NCI-H187 treated with DMSO at 0.1 percent for 48 hours (cell line): ENCODE measurements around the gene NEK3.
"Not testable (repeated sequence)": the region's sequence is repeated elsewhere in the genome, so short reads cannot be mapped to it uniquely, and the experiment has no call there.

Experiments
- DNase-seq: peaks from one replicate; lab custom pipeline; 2025; lab: John Stamatoyannopoulos, UW

NEK3 gene

DNA sequence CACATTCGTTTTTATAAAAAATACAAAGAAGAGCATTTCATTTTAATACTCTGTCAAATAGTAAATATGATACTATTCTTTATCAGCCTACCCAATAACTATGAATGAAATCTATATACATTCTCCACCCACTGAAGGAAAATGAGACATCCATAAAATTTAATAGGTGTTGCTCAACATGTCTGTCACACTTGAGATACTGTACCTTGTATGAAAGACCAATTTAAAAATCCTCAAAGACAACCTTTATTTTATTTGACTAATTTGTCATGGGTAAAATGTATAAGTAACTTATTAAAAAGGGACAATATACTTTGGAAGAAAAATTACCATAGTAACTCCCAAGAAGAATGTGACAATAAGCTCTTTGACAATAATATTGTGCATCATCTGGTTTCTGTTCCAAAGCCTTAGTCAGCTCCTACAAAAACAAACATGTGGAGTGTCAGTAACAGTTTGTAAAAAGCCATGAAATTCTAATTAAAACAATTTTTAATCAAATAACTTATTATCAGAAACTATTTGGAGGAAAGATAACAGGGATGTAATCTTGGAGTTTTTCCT is 11.5 kb upstream of the NEK3 start:
- not testable (repeated sequence) for DNase-seq

DNA sequence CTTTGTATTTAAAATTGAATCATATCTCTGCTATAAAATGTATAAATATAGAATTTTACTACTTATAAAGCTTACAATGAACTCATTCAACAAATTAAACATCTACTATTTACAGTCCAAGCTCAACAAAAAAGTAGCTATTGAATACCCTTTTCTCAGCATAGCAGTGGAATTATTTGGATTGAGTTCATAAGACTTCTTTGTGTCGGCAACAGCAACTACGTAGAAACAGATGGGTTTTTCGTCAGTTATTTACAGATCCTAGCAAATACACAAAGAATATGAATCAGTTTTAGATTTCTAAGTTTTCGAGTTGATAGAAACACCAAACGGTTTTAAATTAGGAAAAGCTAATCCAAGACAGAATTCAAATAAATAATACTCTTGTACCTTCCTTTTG is 10.4 kb upstream of the NEK3 start:
- no peak for DNase-seq

DNA sequence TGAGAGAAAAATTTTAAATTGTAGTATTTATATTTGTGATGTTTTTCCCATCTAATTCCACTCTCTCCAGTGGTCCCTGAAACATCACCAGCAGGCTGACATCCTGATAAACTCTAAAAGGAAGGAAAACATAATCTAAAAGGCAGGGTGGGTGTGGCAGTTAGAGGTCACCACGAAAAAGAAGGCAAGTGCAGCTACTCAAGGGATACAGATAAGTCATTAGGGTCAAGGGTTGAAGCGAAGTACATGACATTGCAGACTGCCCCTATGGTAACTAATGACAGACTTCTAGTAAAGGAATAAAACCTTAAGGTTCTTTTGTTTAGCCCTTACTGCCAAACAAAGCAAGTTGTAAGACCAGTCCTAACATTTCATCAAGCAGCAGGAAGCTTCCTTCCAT is 6.0 kb upstream of the NEK3 start:
- no peak for DNase-seq

DNA sequence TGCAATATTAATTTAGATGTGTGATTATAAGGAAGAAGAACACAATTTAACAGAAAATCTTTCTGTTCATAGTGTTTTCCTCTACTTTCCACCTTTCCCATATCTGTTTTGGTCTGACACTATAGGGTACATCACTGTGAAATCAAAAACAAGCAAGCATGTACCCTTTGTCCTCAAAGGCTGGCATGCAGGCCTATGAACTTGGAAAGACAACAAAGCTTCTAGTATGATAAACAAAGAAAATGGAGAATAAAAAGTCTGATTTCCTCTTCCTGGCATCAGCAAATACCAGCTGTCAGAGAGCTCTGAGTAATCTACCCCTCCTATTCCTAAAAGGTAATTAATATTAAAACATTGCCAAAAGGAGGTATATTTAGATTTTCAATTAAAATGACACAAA is 5.6 kb upstream of the NEK3 start:
- DNase-seq, result no peak

DNA sequence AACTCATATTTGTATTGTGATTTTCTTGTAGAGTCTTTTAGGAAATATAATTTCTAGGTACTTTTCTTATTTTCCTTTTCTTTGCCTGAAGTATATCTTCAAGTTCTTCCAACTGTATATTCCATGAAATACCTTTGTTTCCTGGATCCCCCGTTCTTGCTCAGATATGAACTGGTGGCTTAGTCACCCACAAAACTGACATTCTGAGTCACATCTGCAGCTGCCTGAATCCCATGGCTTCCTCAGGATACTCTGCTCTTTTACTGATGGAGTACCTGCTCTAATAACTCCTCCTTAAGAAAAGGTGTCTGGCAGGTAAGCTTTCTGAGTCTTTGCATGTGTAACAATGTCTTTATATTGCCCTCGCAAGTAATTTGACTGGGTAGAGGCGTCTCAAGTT is 4.5 kb upstream of the NEK3 start:
- DNase-seq, result not testable (repeated sequence)

DNA sequence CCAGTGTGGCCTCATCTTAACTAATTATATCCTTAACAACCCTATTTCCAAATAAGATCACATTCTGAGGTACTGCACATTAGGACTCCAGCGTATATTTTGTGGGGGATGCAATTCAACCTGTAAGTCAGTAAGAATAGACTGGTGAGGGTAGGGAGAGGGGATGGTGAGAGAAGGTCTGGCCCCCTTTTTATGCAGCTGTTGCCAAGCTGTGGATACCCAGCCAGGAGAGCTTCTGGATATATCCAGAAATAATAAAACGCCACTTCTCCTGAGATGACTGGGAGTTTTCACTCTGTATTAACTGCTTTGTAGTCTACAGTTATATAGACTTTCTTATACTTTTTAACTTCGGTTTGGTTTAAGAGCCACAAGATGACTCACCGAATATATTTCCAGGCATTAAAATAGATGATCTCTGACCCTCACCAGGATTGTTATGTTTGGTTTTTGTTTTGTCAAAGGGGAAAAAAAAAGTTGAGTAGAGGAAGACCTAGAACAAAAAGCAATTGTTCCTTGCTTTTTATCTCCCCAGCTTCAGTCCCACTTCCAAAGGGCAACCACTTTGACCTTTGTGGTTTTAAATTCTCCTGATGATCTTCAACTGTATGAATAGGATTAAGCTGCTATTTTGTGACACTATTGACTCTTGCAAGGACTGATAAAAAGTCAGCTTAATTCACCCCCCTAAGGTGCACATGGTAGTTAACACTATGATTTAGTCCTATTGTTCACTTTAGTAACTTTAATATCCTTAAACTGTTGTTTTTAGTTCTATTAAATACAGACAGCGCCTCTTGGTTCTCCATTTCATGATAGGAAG is 3.1 kb upstream of the NEK3 start:
- DNase-seq, result no peak

DNA sequence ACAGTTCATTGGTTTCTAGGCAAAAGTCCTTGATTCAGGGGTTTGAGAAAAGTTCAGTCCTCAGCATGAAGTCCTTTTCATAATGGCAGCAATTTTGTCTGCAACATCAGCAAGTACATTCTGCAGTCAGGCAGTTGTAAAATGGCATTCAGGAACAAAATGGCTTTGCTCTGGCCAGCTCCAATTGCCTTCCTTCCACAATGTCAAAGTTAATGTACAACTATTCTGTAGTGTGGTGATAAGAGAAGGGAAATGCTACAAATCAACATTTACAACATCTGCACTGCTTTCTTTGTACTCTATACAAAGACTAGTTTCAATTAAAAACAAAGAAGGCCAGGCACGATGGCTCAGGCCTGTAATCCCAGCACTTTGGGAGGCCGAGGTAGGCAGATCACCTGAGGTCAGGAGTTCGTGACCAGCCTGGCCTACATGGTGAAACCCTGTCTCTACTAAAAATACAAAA is 1.8 kb upstream of the NEK3 start:
- DNase-seq, result no peak

DNA sequence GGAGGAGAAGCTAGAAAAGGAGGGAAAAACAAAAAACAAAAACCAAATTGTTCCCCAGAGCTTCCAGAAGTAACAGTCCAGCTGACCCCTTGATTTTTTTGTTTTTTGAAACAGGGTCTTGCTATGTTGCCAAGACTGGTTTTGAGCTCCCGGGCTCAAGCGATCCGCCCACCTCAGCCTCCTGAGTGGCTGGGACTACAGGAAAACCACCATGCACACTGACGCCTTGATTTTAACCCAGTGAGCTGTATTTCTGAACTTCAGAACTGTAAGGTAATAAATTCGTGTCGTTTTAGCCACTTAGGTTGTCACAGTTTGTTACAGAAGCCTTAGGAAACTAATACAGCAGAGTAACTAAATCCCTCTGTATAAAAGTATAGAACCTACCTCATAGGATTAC is 1.1 kb upstream of the NEK3 start:
- DNase-seq, result no peak

DNA sequence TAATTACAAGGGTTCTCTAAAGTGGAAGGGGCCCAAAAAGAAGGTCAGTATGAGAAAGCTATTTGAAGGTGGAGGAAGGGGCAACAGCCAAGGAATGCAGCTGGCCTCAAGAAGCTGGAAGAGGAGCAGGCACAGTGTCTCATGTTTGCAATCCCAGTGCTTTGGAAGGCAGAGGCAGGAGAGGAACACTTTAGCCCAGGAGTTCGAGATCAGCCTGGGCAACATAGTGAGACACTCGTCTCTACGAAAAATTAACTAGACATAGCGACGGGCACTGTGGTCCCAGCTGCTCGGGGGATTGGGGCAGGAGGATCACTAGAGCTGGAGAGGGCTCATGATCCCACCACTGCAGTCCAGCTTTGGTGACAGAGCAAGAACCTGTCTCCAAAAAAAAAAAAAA is 656 bp upstream of the NEK3 start:
- DNase-seq, result no peak

DNA sequence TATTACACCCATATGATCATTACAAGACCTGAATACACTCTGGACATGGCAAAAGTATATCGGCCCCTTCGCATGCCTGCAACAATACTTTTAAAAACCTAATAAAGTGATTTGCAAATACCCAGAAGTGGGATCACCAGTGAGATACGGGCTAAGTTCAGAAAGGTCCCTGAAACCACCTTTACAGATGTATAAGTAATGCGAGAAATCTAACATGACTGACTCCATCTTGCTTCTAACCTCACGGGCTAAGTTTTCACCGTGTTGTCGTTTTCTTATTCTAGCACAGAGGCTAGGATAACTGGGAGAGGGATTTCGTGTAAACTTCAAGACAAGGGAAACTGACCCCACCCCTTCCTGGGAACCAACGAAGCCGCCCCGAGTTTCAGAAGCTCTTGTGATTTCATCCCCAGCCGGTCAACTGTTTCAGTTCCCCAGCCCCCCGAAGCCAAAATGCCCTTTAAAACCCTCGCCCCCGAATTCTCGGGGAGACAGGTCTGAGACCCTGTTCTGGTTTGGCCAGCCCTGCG is 703 bp downstream of the NEK3 start:
- no peak for DNase-seq

DNA sequence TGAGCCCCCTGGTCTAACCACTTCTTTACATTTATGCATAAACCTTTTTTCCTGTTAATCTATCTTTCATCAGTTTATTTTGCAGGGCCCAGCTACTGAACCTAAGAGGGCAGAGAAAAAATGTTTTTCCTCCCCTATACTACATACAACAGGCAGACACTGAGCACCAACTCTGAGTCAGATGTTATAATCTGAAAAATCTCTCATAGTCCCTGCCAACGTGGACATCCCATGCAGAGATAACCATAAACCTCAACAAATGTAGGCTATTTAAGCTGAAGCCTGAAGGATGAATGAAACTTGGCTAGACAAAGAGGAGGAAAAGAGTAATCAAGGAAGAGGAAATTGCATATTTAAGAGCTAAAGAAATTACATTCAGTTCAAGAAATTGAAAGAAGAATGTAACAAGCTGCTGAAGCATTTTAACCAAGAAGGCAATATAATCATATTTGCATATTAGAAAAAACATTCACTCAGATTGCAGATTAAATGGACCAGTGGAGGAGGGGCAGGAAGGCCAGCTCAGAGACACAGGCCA is 2.6 kb downstream of the NEK3 start:
- DNase-seq, result no peak

DNA sequence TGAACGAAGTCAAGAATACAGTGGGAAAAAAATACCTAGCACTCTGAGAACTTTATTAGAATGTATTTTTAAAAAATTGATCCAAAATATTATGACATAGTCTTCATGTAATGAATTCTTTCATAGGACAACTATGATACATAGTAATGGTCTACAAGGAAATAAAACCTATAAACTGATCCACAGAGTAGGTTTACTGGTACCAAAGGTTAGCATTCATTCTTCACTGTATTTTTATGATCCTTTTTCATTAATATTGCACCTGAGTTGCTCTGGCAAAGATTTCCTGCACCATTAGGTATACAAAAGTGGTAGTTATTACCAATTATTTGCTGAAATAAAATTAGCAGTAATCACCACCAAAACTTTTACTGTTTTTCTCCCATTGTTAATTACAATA is 4.2 kb downstream of the NEK3 start:
- no peak for DNase-seq

DNA sequence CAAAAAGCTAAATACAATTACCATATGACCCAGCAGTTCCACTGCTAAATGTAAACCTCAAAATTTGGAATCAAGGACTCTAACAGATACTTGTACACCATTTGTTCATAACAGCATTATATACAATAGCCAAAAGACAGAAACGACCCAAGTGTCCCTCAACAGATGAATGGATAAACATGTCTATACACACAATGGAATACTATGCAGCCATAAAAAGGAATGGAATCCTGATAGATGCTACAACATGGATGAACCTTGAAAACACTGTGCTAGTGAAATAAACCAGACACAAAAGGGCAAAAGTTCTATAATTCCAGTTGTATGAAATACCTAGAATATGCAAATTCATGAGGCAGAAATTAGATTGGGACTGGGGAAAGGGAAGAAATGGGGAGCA is 12.2 kb downstream of the NEK3 start:
- no peak for DNase-seq

DNA sequence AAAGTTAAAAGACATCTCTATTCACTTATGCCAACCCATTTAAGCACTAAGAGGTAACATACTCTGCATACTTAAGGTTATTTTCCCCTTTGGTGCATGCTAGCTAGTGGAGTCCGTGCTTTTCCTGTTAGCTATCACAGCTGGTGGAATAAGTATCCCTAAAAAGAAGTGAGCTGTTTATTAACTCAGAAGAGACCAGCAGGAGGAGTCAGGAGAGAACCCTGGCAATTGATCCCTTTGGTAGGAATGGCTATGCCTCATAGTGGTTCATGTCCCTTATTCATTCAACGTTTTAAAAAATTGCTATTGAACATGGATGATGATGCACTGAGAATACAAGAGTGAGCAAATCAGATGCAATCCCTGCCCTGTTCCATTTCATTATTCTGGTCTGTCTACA is 18.1 kb downstream of the NEK3 start:
- no peak for DNase-seq

DNA sequence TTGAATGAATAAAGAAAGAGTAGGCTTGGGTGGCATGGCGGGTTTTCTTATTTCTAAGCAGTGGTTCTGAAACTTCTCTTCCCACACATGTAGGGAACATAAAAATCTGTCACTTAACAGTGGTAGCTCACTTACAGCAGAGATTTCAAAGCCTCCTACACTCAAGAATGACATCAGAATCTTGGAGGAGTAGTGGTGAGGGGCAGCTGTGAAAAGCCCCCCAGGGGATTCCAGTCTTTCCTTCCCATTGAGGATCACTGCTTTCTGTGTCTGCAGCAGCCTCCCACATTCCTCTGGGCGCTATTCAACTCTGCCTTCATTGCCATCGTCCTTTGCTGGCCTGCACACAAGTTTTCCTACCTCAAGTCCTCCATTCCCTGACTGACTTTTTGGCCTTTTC is 21.9 kb downstream of the NEK3 start:
- no peak for DNase-seq

DNA sequence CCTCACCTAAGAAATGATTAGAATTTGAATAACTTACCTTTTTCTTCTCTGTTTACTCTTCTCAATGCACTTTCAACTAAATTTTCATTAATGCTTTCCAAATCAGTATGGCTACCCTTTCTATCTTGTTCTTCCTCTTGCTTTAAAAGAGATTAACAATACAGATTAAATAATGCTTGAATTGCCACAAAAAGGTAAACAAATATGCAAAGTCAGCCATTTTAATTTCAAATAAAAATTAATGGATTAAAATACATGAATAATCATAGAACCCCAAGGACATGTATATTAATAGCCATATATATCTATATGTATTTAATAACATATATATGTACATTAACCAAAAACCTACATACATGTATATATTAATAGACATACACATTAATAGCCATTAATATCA is 22.6 kb downstream of the NEK3 start:
- DNase-seq, result no peak

DNA sequence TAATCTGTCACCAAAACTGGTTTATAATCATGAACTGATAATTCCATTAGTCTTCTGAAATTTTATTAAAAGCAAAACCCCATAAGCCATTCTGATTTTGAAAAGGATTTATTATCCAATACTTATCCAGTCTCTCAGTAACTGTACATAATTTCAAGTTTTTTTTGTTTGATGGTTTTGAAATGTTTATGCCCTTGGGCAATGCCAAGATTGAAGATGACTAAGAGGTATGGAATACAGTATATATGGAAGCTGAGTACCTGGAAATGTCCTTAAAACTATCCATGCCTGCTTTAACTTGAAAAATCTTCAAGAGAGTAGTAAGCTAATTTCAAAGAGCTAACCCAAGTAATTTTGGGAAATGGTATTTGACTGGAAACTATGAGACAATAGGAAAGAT is 28.8 kb downstream of the NEK3 start:
- no peak for DNase-seq

DNA sequence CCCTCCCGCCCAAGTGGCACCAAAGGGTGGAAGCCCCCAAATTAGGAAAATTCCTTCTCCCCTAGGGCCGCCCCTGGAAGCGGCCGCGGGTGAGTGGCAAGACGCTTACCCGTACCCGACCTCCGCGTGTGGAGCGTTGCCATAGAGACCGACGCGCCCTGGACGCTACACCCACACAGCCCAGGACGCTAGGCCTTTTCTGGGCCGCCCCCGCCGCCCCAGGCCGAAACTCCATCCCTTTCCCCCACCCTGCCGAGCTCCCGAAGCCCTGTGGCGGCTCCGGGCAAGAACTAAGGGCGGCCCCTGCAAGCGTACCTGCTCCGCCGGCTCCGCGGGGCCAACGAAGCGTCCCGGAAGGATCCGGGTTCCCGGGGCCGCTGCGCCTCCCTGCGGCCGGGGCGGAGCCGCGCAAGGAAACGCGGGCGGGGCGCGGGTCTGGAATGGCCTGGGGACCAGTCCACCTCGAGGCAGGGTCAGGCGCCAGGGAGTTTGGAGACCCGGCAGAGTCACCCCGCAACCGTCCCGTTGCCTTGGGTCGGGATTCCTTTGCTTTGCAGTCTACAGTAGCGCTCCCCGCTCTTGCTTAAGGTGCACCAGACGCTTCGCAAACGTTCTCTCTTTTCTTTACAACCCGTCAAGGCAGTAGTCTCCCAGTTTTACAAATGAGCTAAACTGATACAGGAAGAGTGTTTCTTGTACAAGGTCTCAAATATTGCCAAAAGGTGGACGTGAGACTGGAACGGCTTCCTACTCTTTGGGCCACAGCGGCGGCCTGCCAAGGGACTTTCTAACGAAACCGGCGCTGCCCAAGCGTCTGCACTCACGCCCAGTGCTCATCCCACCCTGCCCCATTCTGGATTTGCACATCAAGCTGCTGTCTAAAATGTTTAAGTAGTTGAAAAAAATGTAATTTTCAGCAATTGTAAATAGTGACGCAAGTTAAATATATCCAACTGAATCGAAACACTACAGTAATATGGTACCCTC is 30.4 kb downstream of the NEK3 start, which contains the start of gene NEK5:
TSS of gene NEK5 (minus strand) at position 360 of the 987 bp plus-strand sequence. CDS start 1,591 bp downstream, outside the sequence.
- DNase-seq, result no peak

DNA sequence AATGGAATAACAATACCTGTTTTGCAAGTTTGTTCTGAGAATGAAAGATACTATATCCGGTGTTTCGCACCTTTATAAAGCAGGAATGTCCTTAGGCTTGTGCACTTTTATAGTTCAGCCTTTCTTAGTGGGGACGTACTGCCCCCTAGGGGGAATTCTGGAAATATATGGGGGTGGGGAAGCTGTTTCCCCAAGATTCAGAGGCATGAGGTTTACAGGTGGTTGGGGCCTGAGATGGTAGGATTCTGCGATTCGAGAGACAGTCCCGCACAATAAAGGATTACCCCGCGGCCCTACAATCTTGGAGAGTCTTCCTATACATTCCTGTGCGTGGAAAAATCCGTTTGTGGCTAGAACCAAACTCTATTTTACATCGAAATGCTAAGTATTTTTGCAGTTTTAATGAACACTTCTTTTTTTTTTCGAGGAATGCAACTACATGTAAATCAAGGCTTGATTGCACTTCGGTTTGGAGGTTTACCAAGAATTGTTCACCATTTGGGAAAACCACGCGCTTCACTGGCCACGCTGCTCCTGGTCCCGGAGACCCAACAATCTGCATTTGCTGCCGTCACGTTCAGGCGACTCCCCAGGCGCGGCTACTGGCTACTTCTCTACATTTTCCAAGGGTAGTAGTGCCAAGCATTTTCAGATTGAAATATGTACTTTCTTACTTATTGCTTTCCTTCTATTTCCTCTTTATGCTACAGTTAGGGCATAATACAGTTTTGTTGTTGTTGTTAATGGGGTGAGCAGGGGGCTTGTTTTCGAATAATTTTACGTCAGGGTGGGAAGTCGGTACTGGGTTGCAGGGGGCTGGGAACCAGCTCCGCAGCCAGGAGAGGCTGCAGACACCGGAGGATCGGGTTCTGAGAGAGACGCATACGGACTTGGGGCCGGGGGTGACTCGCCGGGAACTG is 31.4 kb downstream of the NEK3 start:
- DNase-seq, result peak; percentile 11

DNA sequence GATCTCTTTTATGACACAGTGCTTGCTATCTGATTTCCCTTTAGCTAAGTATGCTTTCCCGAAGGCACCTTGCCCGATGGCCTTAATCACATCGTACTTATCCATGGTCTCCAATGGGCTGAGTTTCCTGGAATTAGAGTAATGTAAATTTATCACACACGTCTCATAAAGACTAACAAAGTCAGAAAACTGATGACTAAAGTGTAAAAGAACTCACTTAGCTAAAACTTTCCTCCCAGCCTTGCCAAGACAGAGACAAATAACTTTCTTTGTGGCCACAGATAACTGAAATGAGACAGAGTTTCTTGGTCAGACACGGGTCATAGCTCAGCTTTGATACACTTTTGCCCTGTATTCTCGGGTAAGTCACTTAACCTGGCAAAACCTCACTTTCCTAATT is 32.0 kb downstream of the NEK3 start:
- DNase-seq, result no peak

DNA sequence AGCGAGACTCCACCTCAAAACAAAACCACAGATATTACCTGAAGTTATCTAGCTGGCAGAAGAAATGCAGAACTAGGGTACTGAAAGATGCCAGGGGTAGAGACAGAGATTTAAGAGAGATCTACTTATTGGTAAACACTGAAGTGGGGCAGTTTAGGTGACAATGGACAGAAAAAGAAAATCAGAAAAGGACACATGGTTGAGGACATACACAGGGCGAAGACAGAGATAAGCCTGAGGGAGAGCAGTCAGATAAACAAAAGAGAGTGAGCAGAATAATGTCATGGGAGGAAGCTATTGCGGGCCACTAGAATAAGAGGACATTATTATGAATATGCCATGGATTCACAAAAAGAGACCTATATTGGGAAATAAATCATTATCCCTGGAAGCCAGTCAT is 33.9 kb downstream of the NEK3 start:
- no peak for DNase-seq
